HEK293T (cell line): ENCODE measurements around the gene TMEM94.
"Not testable (repeated sequence)": the region's sequence is repeated elsewhere in the genome, so short reads cannot be mapped to it uniquely, and the experiment has no call there.

Source experiments
- CTCF ChIA-PET: fragments of 350-600 bp; formaldehyde crosslinking; extraction: SDS; loops from one replicate; lab custom pipeline; 2021; ENCODE audit warnings: antibody characterized with exemption, inconsistent platforms; lab: Yijun Ruan, JAX
- POLR2A ChIA-PET: fragments of 350-600 bp; formaldehyde crosslinking; extraction: SDS; loops from one replicate; lab custom pipeline; 2020; ENCODE audit warnings: antibody characterized with exemption, inconsistent platforms; lab: Yijun Ruan, JAX
- DNase-seq: peaks from one replicate; pipeline ENCODE4 v3.0.0; 2012; ENCODE audit warnings: mixed read lengths; ENCODE audit errors: extremely low spot score
- ARNT ChIP-seq: fragments of 450-650 bp; IDR thresholded peaks from 2 replicates; pipeline ENCODE4 v1.6.1; 2017; ENCODE audit warnings: mild to moderate bottlenecking
- BHLHE40 ChIP-seq: fragments of 450-650 bp; IDR thresholded peaks from 2 replicates; pipeline ENCODE4 v1.6.1; 2016; ENCODE audit warnings: mild to moderate bottlenecking, moderate library complexity, borderline replicate concordance
- CTBP1 ChIP-seq: fragments of 450-650 bp; IDR thresholded peaks from 2 replicates; pipeline ENCODE4 v1.6.1; 2016; ENCODE audit warnings: borderline replicate concordance
- ELF4 ChIP-seq: fragments of 450-650 bp; IDR thresholded peaks from 2 replicates; pipeline ENCODE4 v1.6.1; 2017; ENCODE audit warnings: antibody characterized with exemption
- FOXA1 ChIP-seq: fragments of 450-650 bp; IDR thresholded peaks from 2 replicates; pipeline ENCODE4 v1.6.1; 2016; ENCODE audit warnings: mild to moderate bottlenecking
- FOXK2 ChIP-seq: fragments of 450-650 bp; IDR thresholded peaks from 2 replicates; pipeline ENCODE4 v1.6.1; 2016; ENCODE audit warnings: mild to moderate bottlenecking
- FOXM1 ChIP-seq: fragments of 450-650 bp; IDR thresholded peaks from 2 replicates; pipeline ENCODE4 v1.6.1; 2017; ENCODE audit warnings: mild to moderate bottlenecking, borderline replicate concordance
- HDGF ChIP-seq: fragments of 450-650 bp; IDR thresholded peaks from 2 replicates; pipeline ENCODE4 v1.6.1; 2017; ENCODE audit warnings: antibody characterized with exemption, borderline replicate concordance
- L3MBTL2 ChIP-seq: fragments of 450-650 bp; conservative IDR thresholded peaks from 2 replicates; pipeline ENCODE4 v1.6.1; 2016; ENCODE audit warnings: mild to moderate bottlenecking
- LEF1 ChIP-seq: fragments of 450-650 bp; IDR thresholded peaks from 2 replicates; pipeline ENCODE4 v1.6.1; 2017; ENCODE audit warnings: mild to moderate bottlenecking, borderline replicate concordance
- NFRKB ChIP-seq: fragments of 450-650 bp; IDR thresholded peaks from 2 replicates; pipeline ENCODE4 v1.6.1; 2016; ENCODE audit warnings: mild to moderate bottlenecking, moderate library complexity
- SP1 ChIP-seq: fragments of 450-650 bp; IDR thresholded peaks from 2 replicates; pipeline ENCODE4 v1.6.1; 2017
- SUZ12 ChIP-seq: fragments of 450-650 bp; IDR thresholded peaks from 2 replicates; pipeline ENCODE4 v1.6.1; 2016; ENCODE audit warnings: mild to moderate bottlenecking
- TARDBP ChIP-seq: fragments of 450-650 bp; IDR thresholded peaks from 2 replicates; pipeline ENCODE4 v1.6.1; 2016
- ZNF384 ChIP-seq: fragments of 450-650 bp; IDR thresholded peaks from 2 replicates; pipeline ENCODE4 v1.6.1; 2016
- TF ChIP-seq, protein P1 (sequence below): fragments of 450-650 bp; IDR thresholded peaks from 2 replicates; pipeline ENCODE4 v1.6.1; 2016

The TMEM94 gene

DNA sequence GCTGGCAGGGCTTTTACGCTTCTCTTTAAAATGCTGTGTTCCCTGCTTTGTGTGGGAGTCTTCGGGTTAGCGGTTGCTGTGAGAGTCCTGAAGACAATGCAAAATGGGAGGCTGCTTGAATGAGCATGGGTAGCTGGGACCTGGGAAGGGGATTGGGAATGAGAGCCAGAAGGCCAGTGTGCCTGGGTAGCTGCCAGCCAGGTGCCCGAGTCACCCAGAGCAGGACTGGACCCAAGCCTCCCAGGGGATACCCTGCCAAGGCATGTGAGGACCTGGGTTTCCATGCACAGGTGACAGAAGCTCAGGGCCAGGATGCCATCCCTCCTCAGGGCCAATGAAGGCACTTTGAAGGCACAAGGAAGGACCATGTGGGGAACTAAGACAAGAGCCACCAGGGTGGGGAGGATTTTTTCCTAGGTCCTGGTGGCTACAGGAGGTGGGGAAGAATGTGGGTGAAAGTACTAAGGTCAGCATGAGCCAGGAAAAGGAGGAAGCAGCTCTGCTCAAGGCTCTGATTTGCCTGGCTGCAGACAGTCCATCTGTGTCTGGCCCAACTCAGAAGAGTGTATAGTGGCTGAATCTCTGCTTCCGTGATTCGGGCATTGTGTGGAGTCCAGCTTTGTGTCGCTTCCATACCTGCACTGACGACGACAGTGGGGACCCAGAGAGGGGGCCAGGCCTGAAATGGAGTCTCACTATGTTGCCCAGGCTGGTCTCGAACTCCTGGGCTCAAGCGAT, 20.5 kb downstream of the TMEM94 start:
- no peak for DNase-seq
- ChIA-PET CTCF (no interaction called here), POLR2A (interaction anchor here (2.1 to 3.3 kb wide), 2 partner anchors 20 to 21 kb away, joined by 5 to 12 read pairs; partner anchors contain the start of gene TMEM94)
- no peak for TF ChIP-seq CTBP1
- no peak for TF ChIP-seq SUZ12
- TF ChIP-seq, protein P1, sequence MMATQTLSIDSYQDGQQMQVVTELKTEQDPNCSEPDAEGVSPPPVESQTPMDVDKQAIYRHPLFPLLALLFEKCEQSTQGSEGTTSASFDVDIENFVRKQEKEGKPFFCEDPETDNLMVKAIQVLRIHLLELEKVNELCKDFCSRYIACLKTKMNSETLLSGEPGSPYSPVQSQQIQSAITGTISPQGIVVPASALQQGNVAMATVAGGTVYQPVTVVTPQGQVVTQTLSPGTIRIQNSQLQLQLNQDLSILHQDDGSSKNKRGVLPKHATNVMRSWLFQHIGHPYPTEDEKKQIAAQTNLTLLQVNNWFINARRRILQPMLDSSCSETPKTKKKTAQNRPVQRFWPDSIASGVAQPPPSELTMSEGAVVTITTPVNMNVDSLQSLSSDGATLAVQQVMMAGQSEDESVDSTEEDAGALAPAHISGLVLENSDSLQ, result no peak
- TF ChIP-seq SP1, result no peak
- TF ChIP-seq NFRKB, result no peak
- no peak for TF ChIP-seq HDGF
- no peak for TF ChIP-seq TARDBP
- TF ChIP-seq FOXK2, result no peak
- no peak for TF ChIP-seq ZNF384
- no peak for TF ChIP-seq ELF4
- no peak for TF ChIP-seq ARNT

DNA sequence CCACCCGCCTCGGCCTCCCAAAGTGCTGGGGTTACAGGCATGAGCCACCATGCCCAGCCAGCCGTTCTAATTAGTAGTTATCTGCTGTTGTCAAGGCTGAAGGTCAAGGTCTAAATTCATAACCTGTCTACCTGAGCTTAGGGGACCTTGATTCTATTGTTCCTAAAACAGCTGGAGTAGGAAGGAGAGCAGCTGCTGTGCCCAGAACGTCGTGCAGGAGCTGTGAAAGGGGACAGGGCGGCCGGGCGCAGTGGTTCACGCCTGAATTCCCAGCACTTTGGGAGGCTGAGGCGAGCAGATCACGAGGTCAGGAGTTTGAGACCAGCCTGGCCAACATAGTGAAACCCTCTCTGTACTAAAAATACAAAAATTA, 21.0 kb downstream of the TMEM94 start:
- CTCF ChIA-PET, DNase-seq: not testable (repeated sequence)
- POLR2A ChIA-PET, result interaction anchor here (2.1 to 3.3 kb wide), 2 partner anchors 20 to 21 kb away, joined by 5 to 12 read pairs; partner anchors contain the start of gene TMEM94

GRCh38 chr17:75478508-75478907, 22.1 kb downstream of the TMEM94 start:
- TF ChIP-seq NFRKB, result no peak
- no peak for DNase-seq
- ChIA-PET CTCF (no interaction called here), POLR2A (interaction anchor here (2.5 to 3.3 kb wide), 2 partner anchors 21 to 22 kb away, joined by 10 to 12 read pairs; partner anchors contain the start of gene TMEM94)

DNA sequence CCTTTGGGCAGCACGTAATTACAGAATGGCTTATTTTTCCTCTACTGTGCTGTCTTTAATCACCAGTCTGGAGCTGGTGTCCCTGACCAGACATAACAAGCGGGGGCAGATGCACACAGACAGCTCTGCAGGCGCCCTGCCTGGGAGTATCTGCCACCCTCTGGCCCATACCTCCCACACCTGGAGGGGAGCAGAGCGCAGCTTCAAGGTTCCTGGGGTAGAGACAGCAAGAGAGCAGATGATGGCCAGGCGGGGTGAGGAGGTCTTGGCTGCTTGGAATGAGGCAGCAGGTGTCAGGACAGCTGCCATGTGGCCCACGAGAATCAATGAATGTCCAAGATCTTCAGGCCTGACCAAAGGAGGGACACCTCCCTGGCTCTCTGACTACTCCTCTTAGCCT, 23.8 kb downstream of the TMEM94 start:
- ChIA-PET CTCF (interaction anchor here (0.6 kb wide), 1 partner anchor 279 kb away, joined by 3 read pairs; no protein-coding TSS in a partner anchor), POLR2A (interaction anchor here (0.7 to 2.5 kb wide), 4 partner anchors 22 to 37 kb away, joined by 3 to 10 read pairs (median 6); partner anchors contain the start of gene TMEM94)
- no peak for TF ChIP-seq FOXM1
- TF ChIP-seq FOXK2, result no peak
- TF ChIP-seq SUZ12, result no peak
- TF ChIP-seq HDGF, result no peak
- no peak for TF ChIP-seq LEF1
- no peak for DNase-seq

DNA sequence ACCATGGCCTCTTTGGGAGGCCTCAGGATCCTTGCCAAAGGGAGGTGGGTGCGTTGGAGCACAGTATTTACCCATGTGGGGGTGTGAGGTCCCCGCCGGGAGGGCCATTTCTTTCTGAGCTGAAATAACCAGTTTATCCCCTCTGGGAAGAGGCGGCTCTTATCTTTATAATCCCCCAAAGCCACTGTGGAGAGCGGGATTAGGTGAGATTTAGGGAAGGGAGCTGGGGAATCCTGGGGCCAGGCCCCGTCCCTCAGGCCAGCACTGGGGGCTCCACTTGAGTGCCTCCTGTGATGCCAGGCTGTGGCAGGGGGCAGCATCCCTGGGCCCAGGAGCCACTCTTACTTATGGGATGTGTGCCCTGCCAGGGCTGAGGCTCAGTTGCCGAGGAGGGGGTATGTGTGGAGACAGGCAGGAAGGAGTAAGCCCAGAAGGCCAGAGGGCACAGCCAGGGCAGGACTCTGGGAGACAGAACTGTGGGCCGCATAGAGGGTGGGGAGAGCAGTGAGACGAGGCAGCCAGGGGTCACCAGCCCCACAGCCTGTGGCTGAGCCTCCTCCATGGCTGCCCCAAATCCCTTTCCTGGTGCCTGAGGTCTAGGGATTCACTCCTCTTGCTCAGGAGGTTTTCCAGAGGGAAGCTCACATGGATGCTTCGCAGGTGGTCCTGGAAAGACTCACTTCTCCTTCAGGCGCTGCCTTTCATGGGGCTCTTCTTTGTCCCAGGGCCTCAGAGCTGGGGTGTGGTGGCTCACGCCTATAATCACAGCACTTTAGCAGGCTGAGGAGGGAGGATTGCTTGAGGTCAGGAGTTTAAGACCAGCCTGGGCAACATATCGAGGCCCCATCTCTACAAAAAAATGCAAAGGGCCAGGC, 25.0 kb downstream of the TMEM94 start:
- DNase-seq, result no peak
- TF ChIP-seq, protein P1, result no peak
- TF ChIP-seq NFRKB, result no peak
- no peak for TF ChIP-seq L3MBTL2
- TF ChIP-seq HDGF, result no peak
- no peak for TF ChIP-seq FOXK2
- no peak for TF ChIP-seq CTBP1
- TF ChIP-seq ZNF384, result no peak
- TF ChIP-seq LEF1, result no peak
- no peak for TF ChIP-seq FOXM1
- no peak for TF ChIP-seq ARNT
- no peak for TF ChIP-seq TARDBP
- TF ChIP-seq SP1, result no peak
- no peak for TF ChIP-seq SUZ12
- no peak for TF ChIP-seq FOXA1
- TF ChIP-seq BHLHE40, result no peak
- no peak for TF ChIP-seq ELF4
- CTCF ChIA-PET, result interaction anchor here (0.9 kb wide), 1 partner anchor 151 kb away, joined by 5 read pairs; no protein-coding TSS in a partner anchor
- POLR2A ChIA-PET, result interaction anchor here (1.2 to 2.6 kb wide), 3 partner anchors 24 to 35 kb away, joined by 3 to 10 read pairs (median 8); partner anchors contain the start of gene TMEM94

DNA sequence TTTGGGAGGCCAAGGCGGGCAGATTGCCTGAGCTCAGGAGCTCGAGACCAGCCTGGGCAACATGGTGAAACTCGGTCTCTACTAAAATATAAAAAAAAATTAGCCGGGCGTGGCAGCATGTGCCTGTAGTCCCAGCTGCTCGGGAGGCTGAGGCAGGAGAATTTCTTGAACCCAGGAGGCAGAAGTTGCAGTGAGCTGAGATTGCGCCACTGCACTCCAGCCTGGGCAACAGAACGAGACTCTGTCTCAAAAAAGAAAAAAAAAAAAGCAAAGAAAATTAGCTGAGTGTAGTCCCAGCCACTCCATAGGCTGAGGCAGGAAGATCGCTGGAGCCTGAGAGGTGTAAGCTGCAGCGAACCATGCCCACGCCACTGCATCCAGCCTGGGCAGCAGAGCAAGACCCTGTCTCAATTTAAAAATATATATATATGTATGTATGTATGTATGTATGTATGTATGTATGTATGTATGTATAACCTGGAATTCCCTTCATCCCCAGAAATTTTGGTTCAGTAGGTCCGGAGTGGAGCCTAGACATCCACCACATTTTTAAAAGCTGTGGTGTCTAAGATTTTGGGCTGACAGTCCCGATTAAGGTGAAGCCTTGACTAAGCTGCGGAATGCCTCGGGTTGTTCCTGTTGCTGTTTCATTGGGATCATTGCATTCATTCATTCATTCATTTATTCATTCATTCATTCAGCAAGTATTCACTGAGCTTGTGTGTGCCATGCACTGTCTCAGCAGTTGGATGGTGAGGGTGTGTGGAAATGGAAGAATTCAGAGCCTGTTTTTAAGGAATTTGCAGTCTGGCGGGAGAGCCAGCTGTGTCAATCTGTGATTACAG, 25.9 kb downstream of the TMEM94 start:
- TF ChIP-seq SUZ12, result no peak
- TF ChIP-seq FOXK2, result no peak
- no peak for TF ChIP-seq TARDBP
- no peak for TF ChIP-seq CTBP1
- TF ChIP-seq ARNT, result no peak
- no peak for TF ChIP-seq NFRKB
- TF ChIP-seq ZNF384, result no peak
- DNase-seq, result no peak
- POLR2A ChIA-PET, result interaction anchor here (1.7 to 2.6 kb wide), 2 partner anchors 25 to 26 kb away, joined by 8 to 10 read pairs; partner anchors contain the start of gene TMEM94
- CTCF ChIA-PET, result interaction anchor here (0.9 to 1.1 kb wide), 2 partner anchors 35 to 150 kb away, joined by 4 to 5 read pairs; no protein-coding TSS in a partner anchor
